ENCODE data around the gene THRSP. TPM values are rescaled to one million over a fixed set of nuclear protein-coding genes. Genes with fewer than 3 reads are reported as not detected.

Gene THRSP
- polyA plus RNA-seq, 1 of the 3 experiments (the other 2 are of a cell fraction), result not detected

DNA sequence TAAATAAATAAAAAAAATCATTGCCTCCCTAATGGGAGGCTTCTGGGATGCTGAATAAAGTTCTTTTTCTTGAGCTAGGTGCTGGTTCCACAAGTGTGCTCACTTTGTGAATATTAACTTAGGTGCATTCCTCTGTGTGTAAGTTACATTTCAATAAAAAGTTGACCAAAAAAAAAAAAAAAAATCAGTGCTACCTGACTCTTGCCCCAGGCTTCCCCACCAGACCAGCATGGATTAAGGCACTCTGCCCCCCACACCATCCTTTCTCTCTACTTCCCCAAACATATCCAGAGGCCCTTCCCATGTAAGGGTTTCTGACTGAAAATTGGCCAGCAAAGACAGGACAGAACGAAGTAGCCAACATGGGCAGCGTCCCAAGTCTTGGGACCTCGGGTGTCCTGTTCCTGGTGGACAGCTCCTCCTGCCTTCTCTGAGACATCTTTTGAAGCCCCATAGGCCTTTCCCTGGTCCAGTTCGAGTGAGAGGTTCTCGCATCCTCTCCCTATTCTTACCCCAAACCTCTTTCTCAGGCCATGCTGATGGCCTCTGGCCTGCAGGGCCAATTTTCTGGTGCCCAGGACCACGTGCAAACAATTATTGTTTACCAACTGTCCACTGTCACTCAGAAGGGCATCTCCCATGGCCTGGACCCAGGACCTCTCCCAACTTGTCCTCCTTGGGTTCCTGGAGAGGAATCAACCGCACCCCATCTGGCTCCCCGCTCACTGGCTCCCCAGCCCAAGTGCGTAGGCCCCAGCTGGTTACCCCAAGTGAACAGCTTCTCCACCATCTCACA lies 25.6 kb upstream of the THRSP start:
- H3K27ac ChIP-seq (ENCODE audit: low read depth in 2 of 2, low read length in 1 of 2), result peak overlapping the region; percentile 18 to 100; a peak in 3 of 4 replicates
- no peak overlapping the region for H3K4me3 ChIP-seq (ENCODE audit: low read depth in 2 of 2, low read length in 1 of 2)
- no peaks in the 10 kb centered on the region for H3K36me3 ChIP-seq (replicated peaks in 1 of 2; ENCODE audit: control insufficient read depth in 1 of 2, insufficient read depth in 2 of 2, low read length in 1 of 2)
- H3K9ac ChIP-seq, result no peak overlapping the region
- H3F3A ChIP-seq (replicated peaks; ENCODE audit: insufficient read depth), result peaks cover 23% of the 10 kb centered on the region
- peaks cover 27 to 31% of the 10 kb centered on the region in 2 experiments; a peak in 3 of 4 replicates for H3K4me1 ChIP-seq (ENCODE audit: control insufficient read depth in 1 of 2, insufficient read depth in 2 of 2, low read depth in 1 of 2, low read length in 1 of 2)
- no peaks in the 10 kb centered on the region for H3K9me2 ChIP-seq
- POLR2A ChIA-PET, result interaction anchor here (1.1 kb wide), 1 partner anchor 43 kb away, joined by 3 read pairs; the partner anchor contains the start of gene INTS4
- no peaks in the 10 kb centered on the region for H4K20me1 ChIP-seq (ENCODE audit: insufficient read depth)
- peaks cover 9% of the 10 kb centered on the region; the same call in 1 of the 2 replicates for H3K79me2 ChIP-seq (ENCODE audit: insufficient read depth)
- CTCF ChIA-PET, result interaction anchor here (2.1 to 3.7 kb wide), 2 partner anchors 8 to 38 kb away, joined by 4 to 25 read pairs; no protein-coding TSS in a partner anchor
- no peak overlapping the region for H3K4me2 ChIP-seq
- WGBS (ENCODE audit: low lambda C conversion rate), result 85% methylated on average over 9 of the region's 9 CpGs
- H3K9me3 ChIP-seq, result no peaks in the 10 kb centered on the region
- no peak for DNase-seq
- no peaks in the 10 kb centered on the region for H3K27me3 ChIP-seq (ENCODE audit: insufficient read depth)
- peak overlapping the region; percentile 71; the same call in 1 of the 2 replicates for H2AFZ ChIP-seq (ENCODE audit: low read depth)
- TF ChIP-seq, protein P1, sequence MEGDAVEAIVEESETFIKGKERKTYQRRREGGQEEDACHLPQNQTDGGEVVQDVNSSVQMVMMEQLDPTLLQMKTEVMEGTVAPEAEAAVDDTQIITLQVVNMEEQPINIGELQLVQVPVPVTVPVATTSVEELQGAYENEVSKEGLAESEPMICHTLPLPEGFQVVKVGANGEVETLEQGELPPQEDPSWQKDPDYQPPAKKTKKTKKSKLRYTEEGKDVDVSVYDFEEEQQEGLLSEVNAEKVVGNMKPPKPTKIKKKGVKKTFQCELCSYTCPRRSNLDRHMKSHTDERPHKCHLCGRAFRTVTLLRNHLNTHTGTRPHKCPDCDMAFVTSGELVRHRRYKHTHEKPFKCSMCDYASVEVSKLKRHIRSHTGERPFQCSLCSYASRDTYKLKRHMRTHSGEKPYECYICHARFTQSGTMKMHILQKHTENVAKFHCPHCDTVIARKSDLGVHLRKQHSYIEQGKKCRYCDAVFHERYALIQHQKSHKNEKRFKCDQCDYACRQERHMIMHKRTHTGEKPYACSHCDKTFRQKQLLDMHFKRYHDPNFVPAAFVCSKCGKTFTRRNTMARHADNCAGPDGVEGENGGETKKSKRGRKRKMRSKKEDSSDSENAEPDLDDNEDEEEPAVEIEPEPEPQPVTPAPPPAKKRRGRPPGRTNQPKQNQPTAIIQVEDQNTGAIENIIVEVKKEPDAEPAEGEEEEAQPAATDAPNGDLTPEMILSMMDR (IDR thresholded peaks at IDR 0.05), result no peak
- TF ChIP-seq GATA2 (CRISPR knock-in tag; IDR thresholded peaks at IDR 0.05), result no peak
- no peak for TF ChIP-seq USF2 (IDR thresholded peaks at IDR 0.05; ENCODE audit: borderline replicate concordance, low read depth, low read length)
- TF ChIP-seq TEAD4 (IDR thresholded peaks at IDR 0.05; ENCODE audit: borderline replicate concordance, insufficient read depth), result no peak
- TF ChIP-seq SMC3 (IDR thresholded peaks at IDR 0.05; ENCODE audit: low read depth, low read length), result no peak
- no peak for TF ChIP-seq USF1 (IDR thresholded peaks at IDR 0.05; ENCODE audit: borderline replicate concordance, low read depth)
- no peak for TF ChIP-seq PBX3 (IDR thresholded peaks at IDR 0.05)
- TF ChIP-seq FOSL2 (IDR thresholded peaks at IDR 0.05; ENCODE audit: borderline replicate concordance, low read depth), result no peak
- no peak for TF ChIP-seq EZH2phosphoT487 (IDR thresholded peaks at IDR 0.05; ENCODE audit: borderline replicate concordance, low read depth)
- TF ChIP-seq, protein P2, sequence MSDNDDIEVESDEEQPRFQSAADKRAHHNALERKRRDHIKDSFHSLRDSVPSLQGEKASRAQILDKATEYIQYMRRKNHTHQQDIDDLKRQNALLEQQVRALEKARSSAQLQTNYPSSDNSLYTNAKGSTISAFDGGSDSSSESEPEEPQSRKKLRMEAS (IDR thresholded peaks at IDR 0.05; ENCODE audit: low read depth), result no peak
- no peak for TF ChIP-seq MEF2A (IDR thresholded peaks at IDR 0.05; ENCODE audit: borderline replicate concordance, low read depth)

Measured in SK-N-SH (cell line).